HepG2 (cell line): ENCODE measurements around the gene SEC61A1. TPM values are rescaled to one million over a fixed set of nuclear protein-coding genes. Genes with fewer than 3 reads are reported as not detected.

Source experiments
- EED ChIP-seq: sonication (generic); formaldehyde crosslinking; IDR thresholded peaks from 2 replicates; pipeline ENCODE4 v1.5.0; 2020; ENCODE audit warnings: mild to moderate bottlenecking, missing genetic modification reagents
- GMEB1 ChIP-seq: sonication (generic); formaldehyde crosslinking; IDR thresholded peaks from 2 replicates; pipeline ENCODE4 v1.5.1; 2020; ENCODE audit warnings: missing genetic modification reagents, mild to moderate bottlenecking, borderline replicate concordance
- KDM5B ChIP-seq: sonication (generic); formaldehyde crosslinking; IDR thresholded peaks from 2 replicates; pipeline ENCODE4 v1.4.0; 2020; ENCODE audit warnings: missing genetic modification reagents, mild to moderate bottlenecking, borderline replicate concordance
- KLF12 ChIP-seq: sonication (generic); formaldehyde crosslinking; IDR thresholded peaks from 2 replicates; pipeline ENCODE4 v1.4.0; 2020; ENCODE audit warnings: missing genetic modification reagents, borderline replicate concordance
- MAX ChIP-seq: IDR thresholded peaks from 2 replicates; pipeline ENCODE4 v1.6.1; 2012; ENCODE audit warnings: inconsistent platforms
- MLX ChIP-seq: IDR thresholded peaks from 2 replicates; pipeline ENCODE4 v1.6.1; 2016
- RXRB ChIP-seq: IDR thresholded peaks from 2 replicates; pipeline ENCODE4 v1.6.1; 2016; ENCODE audit warnings: borderline replicate concordance, missing genetic modification reagents, missing compliant biosample characterization
- SP1 ChIP-seq, 2 experiments: fragments of 450-650 bp in 1 of 2; sonication (generic) in 1 of 2; formaldehyde crosslinking in 1 of 2; IDR thresholded peaks; 2 replicates each; pipeline versions ENCODE4 v1.4.0 to v1.6.1; 2016 to 2020; ENCODE audit warnings: missing genetic modification reagents in 1 of 2
- TBX2 ChIP-seq: sonication (generic); formaldehyde crosslinking; IDR thresholded peaks from 2 replicates; pipeline ENCODE4 v1.5.0; 2020; ENCODE audit warnings: missing genetic modification reagents, mild to moderate bottlenecking, borderline replicate concordance
- TFDP2 ChIP-seq: sonication (generic); formaldehyde crosslinking; IDR thresholded peaks from 2 replicates; pipeline ENCODE4 v1.4.0; 2020; ENCODE audit warnings: missing genetic modification reagents
- THAP9 ChIP-seq: sonication (generic); formaldehyde crosslinking; IDR thresholded peaks from 2 replicates; pipeline ENCODE4; 2020; ENCODE audit warnings: missing genetic modification reagents, mild to moderate bottlenecking, borderline replicate concordance
- YEATS2 ChIP-seq: sonication (generic); formaldehyde crosslinking; IDR thresholded peaks from 2 replicates; pipeline ENCODE4 v1.4.0; 2020; ENCODE audit warnings: missing genetic modification reagents, borderline replicate concordance
- ZBTB49 ChIP-seq: sonication (generic); formaldehyde crosslinking; IDR thresholded peaks from 2 replicates; pipeline ENCODE4 v1.4.0; 2020; ENCODE audit warnings: missing genetic modification reagents, borderline replicate concordance
- ZNF30 ChIP-seq: sonication (generic); formaldehyde crosslinking; IDR thresholded peaks from 2 replicates; pipeline ENCODE4 v1.5.0; 2020; ENCODE audit warnings: mild to moderate bottlenecking, missing genetic modification reagents
- ZNF770 ChIP-seq: sonication (generic); formaldehyde crosslinking; IDR thresholded peaks from 2 replicates; pipeline ENCODE4 v1.5.0; 2020; ENCODE audit warnings: mild to moderate bottlenecking, missing genetic modification reagents
- polyA plus RNA-seq, 8 experiments: library from polyadenylated mRNA; depleted of rRNA in 3 of 8; stranded (reverse) in 7 of 8; unstranded in 1 of 8; fragments of >200 nt; fragmentation: Illumina TruSeq in 4 of 8; extraction: Trizol in 4 of 8; gene quantifications; 2 replicates each; pipeline versions ENCODE4 v1.2.1 to v1.2.3, GENCODE V29; 2011 to 2016; ENCODE audit warnings: low read depth in 4 of 8, missing spikeins in 1 of 8, mixed read lengths in 1 of 8; ENCODE audit not compliant: insufficient read depth in 1 of 8
- total RNA-seq, 5 experiments: library from RNA; depleted of rRNA; stranded (reverse); fragments of >200 nt; fragmentation: Illumina TruSeq; extraction: Trizol; gene quantifications; 2 replicates each; pipeline ENCODE4 v1.2.3, GENCODE V29; 2016; ENCODE audit warnings: low read depth in 1 of 5

Gene SEC61A1
- total and polyA plus RNA-seq, 2 of the 13 experiments (the other 11 are each of a cell fraction or from before 2014, with no cell fraction given), result 170 to 203 TPM

- TF ChIP-seq GMEB1 (CRISPR knock-in tag) (peak; percentile 75; the same call in 1 of the 2 replicates), KLF12 (peak; percentile 85; the same call in 1 of the 2 replicates), TBX2 (CRISPR knock-in tag) (peak; percentile 55; the same call in 1 of the 2 replicates), KDM5B (CRISPR knock-in tag) (peak; percentile 93), TFDP2 (peak; percentile 91), RXRB (CRISPR knock-in tag) (no peak), ZBTB49 (CRISPR knock-in tag) (no peak), YEATS2 (peak; percentile 87; the same call in 1 of the 2 replicates), ZNF770 (CRISPR knock-in tag) (no peak), MAX (peak; percentile 94), THAP9 (peak; percentile 78; the same call in 1 of the 2 replicates), MLX (CRISPR knock-in tag) (0 out of 2 replicates have a peak, but pooled peaks have one; percentile 30), ZNF30 (CRISPR knock-in tag) (0 out of 2 replicates have a peak, but pooled peaks have one; percentile 22), EED (CRISPR knock-in tag) (peak; percentile 75), SP1 (IDR thresholded peaks at IDR 0.05) (no peak), SP1 (CRISPR knock-in tag; IDR thresholded peaks at IDR 0.05) (peak; percentile 32; the same call in 1 of the 2 replicates)
Observed at GRCh38 chr3:128051837-128052594, at the start of gene SEC61A1 (continued).
